GM18505 (cell line): Measurements from ENCODE around the gene OOSP3.
"Not testable (repeated sequence)": the region's sequence is repeated elsewhere in the genome, so short reads cannot be mapped to it uniquely, and the experiment has no call there.

Experiments used
- ATAC-seq: cut with Tn5 transposase; IDR thresholded peaks from one replicate; pipeline ENCODE4 v1.9.1; 2021; ENCODE audit not compliant: unreplicated experiment
- POLR2A ChIP-seq: IDR thresholded peaks from 4 replicates; pipeline ENCODE4 v1.6.1; 2011; ENCODE audit warnings: borderline replicate concordance; ENCODE audit not compliant: insufficient read depth, insufficient read length; ENCODE audit errors: extremely low read depth

Gene OOSP3

GRCh38 chr11:59891781-59892181 is 13.2 kb downstream of the OOSP3 start:
- TF ChIP-seq POLR2A, result no peak
- no peak for ATAC-seq

- no peak for ATAC-seq
- no peak for TF ChIP-seq POLR2A
Measured at GRCh38 chr11:59894616-59895015, 16.0 kb downstream of the OOSP3 start.

GRCh38 chr11:59898046-59898445 is 19.5 kb downstream of the OOSP3 start:
- no peak for TF ChIP-seq POLR2A
- ATAC-seq, result no peak

- ATAC-seq, result no peak
- no peak for TF ChIP-seq POLR2A
Measured at GRCh38 chr11:59898650-59899049, 20.1 kb downstream of the OOSP3 start.

- TF ChIP-seq POLR2A, result no peak
- no peak for ATAC-seq
Measured at GRCh38 chr11:59899532-59899931, 20.9 kb downstream of the OOSP3 start.

- no peak for TF ChIP-seq POLR2A
- no peak for ATAC-seq
Measured at GRCh38 chr11:59900366-59901126, 22.0 kb downstream of the OOSP3 start.

GRCh38 chr11:59901306-59901705 is 22.7 kb downstream of the OOSP3 start:
- ATAC-seq, result no peak
- TF ChIP-seq POLR2A, result no peak

- ATAC-seq, result not testable (repeated sequence)
Measured at GRCh38 chr11:59903569-59903968, 25.0 kb downstream of the OOSP3 start.

- no peak for TF ChIP-seq POLR2A
- no peak for ATAC-seq
Measured at GRCh38 chr11:59918480-59918879, 39.9 kb downstream of the OOSP3 start.

GRCh38 chr11:59918987-59919589 is 40.5 kb downstream of the OOSP3 start:
- TF ChIP-seq POLR2A, result no peak
- ATAC-seq, result no peak

GRCh38 chr11:59923813-59924212 is 45.2 kb downstream of the OOSP3 start:
- no peak for TF ChIP-seq POLR2A
- no peak for ATAC-seq

GRCh38 chr11:59931688-59932087 is 53.1 kb downstream of the OOSP3 start:
- TF ChIP-seq POLR2A, result no peak
- ATAC-seq, result no peak

- TF ChIP-seq POLR2A, result no peak
- no peak for ATAC-seq
Measured at GRCh38 chr11:59938132-59938531, 59.5 kb downstream of the OOSP3 start, which contains the start of gene OOSP1. TSS of gene OOSP1 (plus strand) at chr11:59938432. CDS start at chr11:59938455, 23 bp downstream.

GRCh38 chr11:59938718-59939117 is 60.1 kb downstream of the OOSP3 start:
- TF ChIP-seq POLR2A, result no peak
- ATAC-seq, result no peak
